Keratinocyte (primary cell): ENCODE results near the gene CREB5.

Experiments used
- CTCF ChIP-seq, 3 experiments: IDR thresholded peaks in 1 of 3; conservative IDR thresholded peaks in 1 of 3; optimal IDR thresholded peaks in 1 of 3; 2 replicates in 2 of 3; 3 replicates in 1 of 3; pipeline versions ENCODE3 to v1.5.1; 2011; ENCODE audit warnings: low read length in 3 of 3, mild to moderate bottlenecking in 3 of 3, moderate library complexity in 2 of 3, control low read depth in 1 of 3, inconsistent platforms in 1 of 3; ENCODE audit not compliant: insufficient read depth in 2 of 3; ENCODE audit errors: extremely low read depth in 1 of 3
- EZH2 ChIP-seq: IDR thresholded peaks from one replicate; pipeline ENCODE4 v1.6.1; 2012; ENCODE audit warnings: inconsistent platforms, mild to moderate bottlenecking, low read length, moderate library complexity

GRCh38 chr7:28647076-28647421, 234.7 kb downstream of the CREB5 start:
- TF ChIP-seq EZH2 (no peak), CTCF (optimal IDR thresholded peaks at IDR 0.05 in 1 of 3, IDR thresholded peaks at IDR 0.05 in 1 of 3, conservative IDR thresholded peaks at IDR 0.05 in 1 of 3; ENCODE audit: extremely low read depth in 1 of 3, insufficient read depth in 2 of 3, low read length in 3 of 3) (no peak)
